ENCODE data around the gene PBX4.
A peak's percentile ranks its signal among the peaks of the same experiment; 100 is the strongest.

Gene PBX4

GRCh38 chr19:19655051-19655594, 36.6 kb upstream of the PBX4 start:
- Mint-ChIP-seq H3K27me3 (ENCODE audit: low read depth) (no peaks in the 10 kb centered on the region), H3K4me3 (no peak overlapping the region), H3K9me3 (no peaks in the 10 kb centered on the region), H3K36me3 (ENCODE audit: low read depth) (peaks cover 54% of the 10 kb centered on the region), H3K4me1 (ENCODE audit: low read depth) (no peaks in the 10 kb centered on the region), H3K27ac (no peak overlapping the region)
- no peak for DNase-seq (ENCODE audit: low spot score)

DNA sequence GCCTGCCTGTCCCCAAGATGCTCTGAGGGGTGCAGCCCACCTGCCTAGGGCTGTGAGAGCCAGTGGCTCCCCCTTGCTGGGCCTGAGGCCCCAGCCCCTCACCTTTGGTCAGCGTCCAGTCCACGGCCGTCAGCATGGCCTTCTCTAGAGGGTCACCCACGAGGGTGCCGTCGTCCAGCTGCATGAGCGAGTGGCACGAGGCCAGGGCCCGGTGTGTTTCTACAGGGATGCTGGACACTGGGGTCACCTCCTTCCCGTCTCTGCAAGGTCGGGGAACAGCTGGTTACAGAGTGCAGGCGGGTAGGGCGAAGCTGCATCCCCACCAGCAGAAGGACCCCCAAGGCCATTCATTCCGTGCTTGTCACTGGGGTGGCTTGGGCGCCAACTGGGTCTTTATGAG, 36.0 kb upstream of the PBX4 start:
- DNase-seq (ENCODE audit: low spot score) = no peak
- H3K4me1 Mint-ChIP-seq (ENCODE audit: low read depth) = no peaks in the 10 kb centered on the region
- no peak overlapping the region for H3K4me3 Mint-ChIP-seq
- no peak overlapping the region for H3K27ac Mint-ChIP-seq
- no peaks in the 10 kb centered on the region for H3K9me3 Mint-ChIP-seq
- H3K27me3 Mint-ChIP-seq (ENCODE audit: low read depth) = no peaks in the 10 kb centered on the region
- peaks cover 53% of the 10 kb centered on the region for H3K36me3 Mint-ChIP-seq (ENCODE audit: low read depth)

GRCh38 chr19:19653597-19654147, 35.2 kb upstream of the PBX4 start:
- Mint-ChIP-seq H3K4me3 (no peak overlapping the region), H3K36me3 (ENCODE audit: low read depth) (peaks cover 53% of the 10 kb centered on the region), H3K27me3 (ENCODE audit: low read depth) (no peaks in the 10 kb centered on the region), H3K4me1 (ENCODE audit: low read depth) (no peaks in the 10 kb centered on the region), H3K27ac (no peak overlapping the region), H3K9me3 (no peaks in the 10 kb centered on the region)
- DNase-seq (ENCODE audit: low spot score) = no peak

DNA sequence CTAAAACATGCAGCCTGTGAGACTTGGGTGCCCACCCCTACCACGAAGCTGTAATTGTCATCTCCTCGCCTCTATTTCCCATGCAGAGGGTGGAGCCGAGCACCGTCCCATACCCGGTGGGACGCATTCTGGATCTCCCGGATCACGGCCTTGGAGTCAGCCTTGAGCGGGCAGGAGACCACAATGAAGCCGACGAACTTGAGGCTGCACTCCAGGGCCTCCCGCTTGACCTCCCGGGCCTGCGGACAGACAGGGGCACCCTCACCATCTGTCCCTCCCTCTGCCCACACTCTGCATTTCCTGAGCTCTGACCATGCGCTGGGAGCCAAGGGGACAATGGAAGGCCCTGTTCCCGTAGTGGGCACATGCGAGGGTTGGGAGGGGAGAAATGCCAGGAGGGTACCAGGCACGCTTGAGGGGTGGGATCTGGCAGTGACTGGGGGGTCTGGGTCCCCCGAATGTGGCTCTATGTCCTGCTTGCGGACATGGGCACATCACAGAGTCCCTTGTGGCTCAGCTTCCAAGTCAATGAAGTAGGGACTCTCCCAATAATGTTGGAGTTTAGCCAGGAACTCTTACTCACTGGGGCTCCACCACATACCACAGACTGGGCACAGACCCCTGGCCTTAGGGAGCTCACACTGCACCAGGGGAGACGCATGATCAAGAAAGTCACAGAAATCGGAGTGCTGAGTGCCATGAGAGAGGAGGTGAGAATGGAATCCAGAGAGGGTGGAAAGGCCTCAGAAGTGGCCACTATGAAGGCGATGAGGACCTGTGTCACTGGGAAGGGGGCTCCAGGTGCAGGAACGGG, 34.2 kb upstream of the PBX4 start:
- no peak for DNase-seq (ENCODE audit: low spot score)
- Mint-ChIP-seq H3K36me3 (ENCODE audit: low read depth) (peaks cover 50% of the 10 kb centered on the region), H3K27me3 (ENCODE audit: low read depth) (no peaks in the 10 kb centered on the region), H3K27ac (no peak overlapping the region), H3K4me1 (ENCODE audit: low read depth) (no peaks in the 10 kb centered on the region), H3K9me3 (no peaks in the 10 kb centered on the region), H3K4me3 (no peak overlapping the region)

DNA sequence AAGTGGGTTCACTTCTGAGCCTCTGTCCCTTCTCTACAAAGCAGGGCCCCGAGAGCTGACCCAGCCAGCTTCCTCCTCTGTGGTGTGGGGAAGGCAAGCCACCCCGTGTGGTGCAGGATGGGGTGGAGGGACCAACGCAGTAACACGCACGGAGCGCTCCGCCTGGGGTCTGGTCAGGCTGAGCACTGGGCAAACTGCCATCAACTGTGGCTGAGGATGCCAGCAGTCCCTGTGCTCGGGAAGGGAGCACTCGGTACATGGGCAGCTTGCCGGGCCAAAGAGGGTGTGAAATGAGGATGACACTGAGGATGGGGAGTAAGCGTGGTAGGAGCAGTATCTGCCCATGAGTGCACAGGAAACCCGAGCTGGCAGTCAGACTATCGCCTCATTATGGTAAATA, 32.6 kb upstream of the PBX4 start:
- H3K9me3 Mint-ChIP-seq = no peaks in the 10 kb centered on the region
- DNase-seq (ENCODE audit: low spot score) = no peak
- H3K4me1 Mint-ChIP-seq (ENCODE audit: low read depth) = no peaks in the 10 kb centered on the region
- no peak overlapping the region for H3K4me3 Mint-ChIP-seq
- H3K36me3 Mint-ChIP-seq (ENCODE audit: low read depth) = peaks cover 48% of the 10 kb centered on the region
- H3K27ac Mint-ChIP-seq = no peak overlapping the region
- H3K27me3 Mint-ChIP-seq (ENCODE audit: low read depth) = no peaks in the 10 kb centered on the region

GRCh38 chr19:19650331-19650730, 31.8 kb upstream of the PBX4 start:
- Mint-ChIP-seq H3K4me1 (ENCODE audit: low read depth) (no peaks in the 10 kb centered on the region), H3K36me3 (ENCODE audit: low read depth) (peaks cover 50% of the 10 kb centered on the region), H3K27me3 (ENCODE audit: low read depth) (no peaks in the 10 kb centered on the region), H3K27ac (no peak overlapping the region), H3K9me3 (no peaks in the 10 kb centered on the region), H3K4me3 (no peak overlapping the region)
- no peak for DNase-seq (ENCODE audit: low spot score)

DNA sequence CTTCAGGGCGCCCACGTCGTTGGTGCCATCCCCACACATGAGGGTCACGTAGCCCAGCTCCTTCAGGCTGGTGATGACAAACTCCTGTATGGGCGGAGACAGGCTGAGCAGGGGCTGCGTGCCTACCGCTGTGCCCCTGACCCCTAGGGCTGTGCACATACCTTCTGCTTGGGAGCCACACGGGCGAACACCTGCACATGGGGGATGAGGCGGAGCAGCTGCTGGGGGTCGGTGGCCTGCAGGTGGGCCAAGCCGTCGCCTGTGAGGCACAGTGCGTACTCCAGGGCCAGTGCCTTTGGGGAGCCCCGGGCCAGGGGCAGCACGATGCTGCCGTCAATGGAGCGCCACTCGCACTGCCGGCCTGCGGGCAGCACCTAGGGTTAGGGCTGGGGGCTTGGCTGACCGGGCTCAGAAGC, 31.1 kb upstream of the PBX4 start:
- Mint-ChIP-seq H3K4me3 (no peak overlapping the region), H3K9me3 (no peaks in the 10 kb centered on the region), H3K27ac (peak overlapping the region; percentile 31), H3K36me3 (ENCODE audit: low read depth) (peaks cover 46% of the 10 kb centered on the region), H3K27me3 (ENCODE audit: low read depth) (no peaks in the 10 kb centered on the region), H3K4me1 (ENCODE audit: low read depth) (no peaks in the 10 kb centered on the region)
- no peak for DNase-seq (ENCODE audit: low spot score)

GRCh38 chr19:19649155-19649554, 30.7 kb upstream of the PBX4 start:
- peak overlapping the region; percentile 31 for H3K27ac Mint-ChIP-seq

GRCh38 chr19:19647037-19647835, 28.7 kb upstream of the PBX4 start:
- H3K36me3 Mint-ChIP-seq (ENCODE audit: low read depth) = peaks cover 42% of the 10 kb centered on the region
- H3K4me3 Mint-ChIP-seq = no peak overlapping the region
- H3K27ac Mint-ChIP-seq = no peak overlapping the region
- H3K4me1 Mint-ChIP-seq (ENCODE audit: low read depth) = peaks cover 6% of the 10 kb centered on the region
- DNase-seq (ENCODE audit: low spot score) = no peak
- no peaks in the 10 kb centered on the region for H3K9me3 Mint-ChIP-seq
- no peaks in the 10 kb centered on the region for H3K27me3 Mint-ChIP-seq (ENCODE audit: low read depth)

More at GRCh38 chr19:19649155-19649554, 30.7 kb upstream of the PBX4 start:
- Mint-ChIP-seq H3K9me3 (no peaks in the 10 kb centered on the region), H3K27me3 (ENCODE audit: low read depth) (no peaks in the 10 kb centered on the region), H3K36me3 (ENCODE audit: low read depth) (peaks cover 47% of the 10 kb centered on the region), H3K4me3 (no peak overlapping the region), H3K4me1 (ENCODE audit: low read depth) (no peaks in the 10 kb centered on the region)
- no peak for DNase-seq (ENCODE audit: low spot score)

DNA sequence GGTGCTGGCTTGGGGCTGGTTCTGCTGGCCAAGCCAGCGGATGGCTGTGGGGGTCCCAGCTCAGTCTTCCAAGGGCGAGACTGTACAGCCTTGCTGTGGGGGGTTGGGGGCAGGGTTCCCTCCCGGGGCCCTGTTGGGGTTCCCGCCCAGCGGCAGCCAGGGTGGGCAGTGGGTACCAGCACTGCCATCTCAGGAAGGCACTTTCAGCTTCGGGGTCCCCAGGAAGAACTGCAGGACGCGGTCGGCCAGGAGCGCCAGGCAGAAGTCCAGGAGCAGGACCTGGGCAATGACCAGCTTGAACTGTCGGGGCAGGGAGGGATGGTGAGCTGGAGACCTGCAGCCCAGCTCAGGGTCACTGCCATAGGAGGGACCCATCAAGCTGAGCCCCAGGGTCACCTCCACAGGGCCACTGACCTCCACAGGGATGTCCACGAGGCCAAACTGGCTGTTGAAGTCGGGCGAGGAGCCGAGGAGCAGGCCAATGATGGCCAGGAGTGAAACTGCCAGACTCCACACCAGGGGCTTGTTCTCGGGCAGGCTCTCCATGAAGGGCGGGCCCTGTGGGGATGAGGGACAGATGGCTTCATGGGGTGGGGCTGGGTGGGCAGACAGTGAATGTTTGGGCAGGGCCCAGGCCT, 26.9 kb upstream of the PBX4 start:
- peaks cover 11% of the 10 kb centered on the region for H3K4me1 Mint-ChIP-seq (ENCODE audit: low read depth)
- peaks cover 43% of the 10 kb centered on the region for H3K36me3 Mint-ChIP-seq (ENCODE audit: low read depth)
- no peak overlapping the region for H3K4me3 Mint-ChIP-seq

GRCh38 chr19:19644054-19644388, 25.5 kb upstream of the PBX4 start:
- Mint-ChIP-seq H3K27me3 (ENCODE audit: low read depth) (no peaks in the 10 kb centered on the region), H3K9me3 (no peaks in the 10 kb centered on the region), H3K4me1 (ENCODE audit: low read depth) (peaks cover 11% of the 10 kb centered on the region), H3K27ac (peak overlapping the region; percentile 93), H3K4me3 (peak overlapping the region; percentile 100), H3K36me3 (ENCODE audit: low read depth) (peaks cover 44% of the 10 kb centered on the region)
- DNase-seq (ENCODE audit: low spot score) = no peak

More for the DNA sequence above, 26.9 kb upstream of the PBX4 start:
- Mint-ChIP-seq H3K27ac (no peak overlapping the region), H3K27me3 (ENCODE audit: low read depth) (no peaks in the 10 kb centered on the region), H3K9me3 (no peaks in the 10 kb centered on the region)
- no peak for DNase-seq (ENCODE audit: low spot score)

DNA sequence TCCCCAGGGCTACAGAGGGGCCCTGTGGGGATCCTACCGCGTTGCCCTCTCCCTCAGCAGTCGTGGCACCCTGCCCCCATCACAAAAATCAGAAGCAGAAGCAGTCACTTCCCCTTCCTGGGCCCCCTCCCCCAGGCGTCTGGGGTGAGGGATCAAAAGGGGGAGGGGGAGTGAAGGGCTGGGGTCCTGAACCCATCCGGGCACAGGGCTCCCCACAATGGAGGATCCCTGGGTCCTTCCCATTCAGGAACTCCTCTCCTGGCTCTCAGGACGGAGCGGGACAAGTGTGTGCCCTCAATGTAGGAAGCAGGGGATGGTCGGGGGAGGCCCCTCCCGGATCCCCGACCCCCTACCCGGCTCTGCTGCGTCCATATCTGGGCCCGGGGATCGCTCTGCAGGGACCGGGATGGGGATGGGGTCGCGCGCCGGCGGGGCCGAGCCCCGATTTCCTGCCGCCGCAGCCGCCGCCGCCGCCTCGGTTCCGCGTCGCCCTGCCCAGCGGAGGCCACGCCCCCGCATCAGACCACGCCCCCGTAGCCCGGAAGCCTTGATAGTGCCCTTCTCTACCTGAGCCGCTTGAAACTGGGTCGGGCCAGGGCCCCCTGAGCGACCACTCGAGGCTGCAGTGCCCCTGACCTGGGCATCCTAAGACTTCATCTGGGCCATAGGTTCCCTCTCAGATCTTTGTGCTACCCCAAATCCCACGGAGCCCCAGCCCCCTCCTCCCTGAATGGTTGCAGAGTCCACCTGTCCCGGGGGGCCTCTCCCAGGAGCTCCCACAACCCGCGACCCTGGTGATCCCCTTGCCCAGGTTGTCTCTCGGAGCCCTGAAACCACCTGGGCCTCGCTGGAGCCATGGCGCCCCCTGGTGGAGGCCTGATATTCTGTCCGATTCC, 24.9 kb upstream of the PBX4 start, which contains the start of gene GMIP:
TSS of gene GMIP (minus strand) at position 500 of the 896 bp plus-strand sequence. CDS start at position 372, 128 bp downstream.
- DNase-seq (ENCODE audit: low spot score) = peak; percentile 79
- Mint-ChIP-seq H3K27me3 (ENCODE audit: low read depth) (no peaks in the 10 kb centered on the region), H3K4me1 (ENCODE audit: low read depth) (peaks cover 11% of the 10 kb centered on the region), H3K36me3 (ENCODE audit: low read depth) (peaks cover 45% of the 10 kb centered on the region), H3K4me3 (peak within 1 kb of the TSS; percentile 100), H3K9me3 (no peaks in the 10 kb centered on the region), H3K27ac (peak within 1 kb of the TSS; percentile 93)

All from T-helper 2 cell treated with Interferon-gamma antibody and Interleukin-4, amounts not matched to agents 5 μg/mL and 100 μg/mL, for 36 hours (primary cell).